ENCODE data around the gene KCTD7.
"Not testable (repeated sequence)": the region's sequence is repeated elsewhere in the genome, so short reads cannot be mapped to it uniquely, and the experiment has no call there.

The KCTD7 gene

GRCh38 chr7:66628361-66629221, at the start of gene KCTD7:
TSS of gene KCTD7 (plus strand) at chr7:66628881. CDS start at chr7:66629065, 184 bp downstream.
- DNase-seq, result peak; percentile 93

GRCh38 chr7:66580380-66580779, 48.3 kb upstream of the KCTD7 start:
- DNase-seq, result not testable (repeated sequence)

- not testable (repeated sequence) for DNase-seq
Measured at GRCh38 chr7:66582816-66583489, 45.7 kb upstream of the KCTD7 start.

GRCh38 chr7:66583490-66584110, 45.1 kb upstream of the KCTD7 start:
- no peak for DNase-seq

- DNase-seq, result no peak
Measured at GRCh38 chr7:66586181-66586580, 42.5 kb upstream of the KCTD7 start.

GRCh38 chr7:66588226-66588625, 40.5 kb upstream of the KCTD7 start:
- DNase-seq, result not testable (repeated sequence)

- not testable (repeated sequence) for DNase-seq
Measured at GRCh38 chr7:66588856-66589570, 39.7 kb upstream of the KCTD7 start.

GRCh38 chr7:66590302-66591057, 38.2 kb upstream of the KCTD7 start:
- not testable (repeated sequence) for DNase-seq

GRCh38 chr7:66591058-66591798, 37.5 kb upstream of the KCTD7 start:
- DNase-seq, result not testable (repeated sequence)

GRCh38 chr7:66591799-66592596, 36.7 kb upstream of the KCTD7 start:
- peak; percentile 88 for DNase-seq

- DNase-seq, result not testable (repeated sequence)
Measured at GRCh38 chr7:66592597-66593146, 36.0 kb upstream of the KCTD7 start.

GRCh38 chr7:66594082-66594481, 34.6 kb upstream of the KCTD7 start:
- DNase-seq, result not testable (repeated sequence)

GRCh38 chr7:66597461-66597860, 31.2 kb upstream of the KCTD7 start:
- no peak for DNase-seq

GRCh38 chr7:66602159-66602558, 26.5 kb upstream of the KCTD7 start:
- DNase-seq, result no peak

- no peak for DNase-seq
Measured at GRCh38 chr7:66604198-66604597, 24.5 kb upstream of the KCTD7 start.

- DNase-seq, result not testable (repeated sequence)
Measured at GRCh38 chr7:66606540-66607291, 22.0 kb upstream of the KCTD7 start.

- DNase-seq, result no peak
Measured at GRCh38 chr7:66609176-66609575, 19.5 kb upstream of the KCTD7 start.

- DNase-seq, result not testable (repeated sequence)
Measured at GRCh38 chr7:66614596-66614995, 14.1 kb upstream of the KCTD7 start.

GRCh38 chr7:66615699-66616098, 13.0 kb upstream of the KCTD7 start:
- no peak for DNase-seq
